ENCODE measurements around the gene KCNJ9.

KCNJ9 gene

DNA sequence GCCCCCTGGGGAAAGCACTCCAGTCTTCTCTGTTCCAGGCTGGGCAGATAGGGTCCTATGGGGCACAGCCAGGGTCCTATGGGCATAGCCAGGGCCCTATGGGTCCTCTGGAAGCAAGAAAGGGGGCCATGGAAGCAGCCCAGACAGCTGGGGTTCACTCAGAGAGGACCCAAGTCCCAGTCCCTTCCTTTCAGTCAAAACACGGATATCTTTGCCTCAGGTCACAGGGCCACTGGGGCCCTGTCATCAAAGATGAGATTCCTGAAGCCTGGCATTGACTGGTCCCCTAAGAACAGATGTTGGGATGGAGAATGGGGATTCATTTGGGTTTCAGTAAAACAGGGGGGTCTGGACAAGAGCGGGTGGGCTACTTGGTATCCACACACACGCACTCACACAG, 8.5 kb downstream of the KCNJ9 start:
- ChIA-PET POLR2A (ENCODE audit: low non-redundant PET) (no interaction called here), CTCF (interaction anchor here (0.5 to 1.0 kb wide), 3 partner anchors 10 to 43 kb away, joined by 3 to 4 read pairs (median 3); no protein-coding TSS in a partner anchor)
- TF ChIP-seq, protein P1, sequence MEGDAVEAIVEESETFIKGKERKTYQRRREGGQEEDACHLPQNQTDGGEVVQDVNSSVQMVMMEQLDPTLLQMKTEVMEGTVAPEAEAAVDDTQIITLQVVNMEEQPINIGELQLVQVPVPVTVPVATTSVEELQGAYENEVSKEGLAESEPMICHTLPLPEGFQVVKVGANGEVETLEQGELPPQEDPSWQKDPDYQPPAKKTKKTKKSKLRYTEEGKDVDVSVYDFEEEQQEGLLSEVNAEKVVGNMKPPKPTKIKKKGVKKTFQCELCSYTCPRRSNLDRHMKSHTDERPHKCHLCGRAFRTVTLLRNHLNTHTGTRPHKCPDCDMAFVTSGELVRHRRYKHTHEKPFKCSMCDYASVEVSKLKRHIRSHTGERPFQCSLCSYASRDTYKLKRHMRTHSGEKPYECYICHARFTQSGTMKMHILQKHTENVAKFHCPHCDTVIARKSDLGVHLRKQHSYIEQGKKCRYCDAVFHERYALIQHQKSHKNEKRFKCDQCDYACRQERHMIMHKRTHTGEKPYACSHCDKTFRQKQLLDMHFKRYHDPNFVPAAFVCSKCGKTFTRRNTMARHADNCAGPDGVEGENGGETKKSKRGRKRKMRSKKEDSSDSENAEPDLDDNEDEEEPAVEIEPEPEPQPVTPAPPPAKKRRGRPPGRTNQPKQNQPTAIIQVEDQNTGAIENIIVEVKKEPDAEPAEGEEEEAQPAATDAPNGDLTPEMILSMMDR (conservative IDR thresholded peaks at IDR 0.05; ENCODE audit: low read depth), result no peak
- no peak overlapping the region for H3K27ac ChIP-seq
- no peak for DNase-seq (ENCODE audit: low spot score)

GRCh38 chr1:160090760-160091159, 9.4 kb downstream of the KCNJ9 start:
- ChIA-PET CTCF (interaction anchor here (0.5 to 1.0 kb wide), 2 partner anchors 13 to 44 kb away, joined by 3 read pairs; no protein-coding TSS in a partner anchor), POLR2A (ENCODE audit: low non-redundant PET) (no interaction called here)
- TF ChIP-seq, protein P1 (conservative IDR thresholded peaks at IDR 0.05; ENCODE audit: low read depth), result no peak
- H3K27ac ChIP-seq, result no peak overlapping the region
- no peak for DNase-seq (ENCODE audit: low spot score)

DNA sequence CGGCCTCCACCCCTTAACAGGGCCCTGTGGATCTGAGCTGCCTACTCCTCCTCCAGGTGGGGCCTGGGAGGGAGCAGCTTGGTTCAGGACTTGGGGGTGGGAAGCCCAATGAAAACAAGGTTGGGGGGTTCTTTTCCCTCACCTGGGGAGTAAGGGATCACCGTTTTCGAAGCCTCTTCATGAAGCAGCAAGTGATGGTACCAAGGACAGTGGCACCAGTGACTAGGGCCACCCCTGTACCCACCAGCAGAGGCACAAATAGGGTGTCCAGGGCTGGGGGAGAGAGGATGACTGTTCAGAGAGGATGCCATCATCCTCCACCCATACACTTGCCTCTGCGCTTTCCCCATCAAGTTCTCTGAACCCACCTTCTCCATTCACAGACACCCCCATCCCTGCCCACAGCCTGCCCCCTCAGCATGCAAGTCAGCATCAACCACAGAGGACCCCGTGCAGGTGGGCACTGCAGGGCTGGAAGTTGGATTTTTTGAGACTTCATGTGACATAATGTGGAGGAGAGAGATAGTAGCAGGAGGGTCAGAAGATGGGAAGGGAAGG, 10.4 kb downstream of the KCNJ9 start:
- CTCF ChIA-PET, result no interaction called here
- TF ChIP-seq, protein P1 (conservative IDR thresholded peaks at IDR 0.05; ENCODE audit: low read depth), result no peak
- POLR2A ChIA-PET (ENCODE audit: low non-redundant PET), result no interaction called here

GRCh38 chr1:160092366-160093068, 11.2 kb downstream of the KCNJ9 start:
- TF ChIP-seq, protein P1 (conservative IDR thresholded peaks at IDR 0.05; ENCODE audit: low read depth), result no peak
- POLR2A ChIA-PET (ENCODE audit: low non-redundant PET), result no interaction called here
- CTCF ChIA-PET, result interaction anchor here (0.6 to 0.9 kb wide), 2 partner anchors 117 to 198 kb away, joined by 3 read pairs; no protein-coding TSS in a partner anchor
- DNase-seq (ENCODE audit: low spot score), result no peak
- H3K27ac ChIP-seq, result no peak overlapping the region

More for the DNA sequence above, 10.4 kb downstream of the KCNJ9 start:
- no peak for DNase-seq (ENCODE audit: low spot score)
- H3K27ac ChIP-seq, result no peak overlapping the region

GRCh38 chr1:160093069-160093395, 11.7 kb downstream of the KCNJ9 start:
- no peak for DNase-seq (ENCODE audit: low spot score)
- CTCF ChIA-PET, result interaction anchor here (0.6 to 0.9 kb wide), 2 partner anchors 117 to 198 kb away, joined by 3 read pairs; no protein-coding TSS in a partner anchor
- TF ChIP-seq, protein P1 (conservative IDR thresholded peaks at IDR 0.05; ENCODE audit: low read depth), result no peak
- POLR2A ChIA-PET (ENCODE audit: low non-redundant PET), result no interaction called here
- no peak overlapping the region for H3K27ac ChIP-seq

- POLR2A ChIA-PET (ENCODE audit: low non-redundant PET), result no interaction called here
- H3K27ac ChIP-seq, result no peak overlapping the region
- TF ChIP-seq, protein P1 (conservative IDR thresholded peaks at IDR 0.05; ENCODE audit: low read depth), result no peak
- DNase-seq (ENCODE audit: low spot score), result no peak
- CTCF ChIA-PET, result no interaction called here
Measured at GRCh38 chr1:160093624-160094290, 12.4 kb downstream of the KCNJ9 start.

Measured in RWPE1 (cell line).